Neuronal stem cell (in vitro differentiated cells): ENCODE measurements around the gene ACTL10.
A peak's percentile ranks its signal among the peaks of the same experiment; 100 is the strongest.

Experiments used
- DNase-seq: peaks from one replicate; pipeline ENCODE4 v3.0.0-alpha.2; 2013; ENCODE audit warnings: low spot score
- H2AFZ ChIP-seq: one replicate; pipeline ENCODE4 v1.6.1; 2013; ENCODE audit warnings: mild to moderate bottlenecking, low read length, inconsistent platforms
- H2AK5ac ChIP-seq: 2 replicates; pipeline ENCODE4 v1.6.1; 2013; ENCODE audit warnings: low read depth, mild to moderate bottlenecking, inconsistent platforms, low read length, moderate library complexity, mixed read lengths
- H2BK120ac ChIP-seq: 2 replicates; pipeline ENCODE4 v1.6.1; 2013; ENCODE audit warnings: low read depth, mild to moderate bottlenecking, inconsistent platforms, low read length, moderate library complexity, mixed read lengths
- H2BK12ac ChIP-seq: one replicate; pipeline ENCODE4 v1.6.1; 2013; ENCODE audit warnings: low read length, inconsistent platforms
- H2BK15ac ChIP-seq: 2 replicates; pipeline ENCODE4 v1.6.1; 2013; ENCODE audit warnings: mild to moderate bottlenecking, low read length, inconsistent platforms, mixed read lengths
- H2BK5ac ChIP-seq: one replicate; pipeline ENCODE4 v1.6.1; 2013; ENCODE audit warnings: inconsistent platforms, mild to moderate bottlenecking, low read length, moderate library complexity
- H3K14ac ChIP-seq: one replicate; pipeline ENCODE4 v1.6.1; 2013; ENCODE audit warnings: low read length, inconsistent platforms
- H3K18ac ChIP-seq: 2 replicates; pipeline ENCODE4 v1.6.1; 2013; ENCODE audit warnings: low read length, inconsistent platforms
- H3K23ac ChIP-seq: 2 replicates; pipeline ENCODE4 v1.6.1; 2013; ENCODE audit warnings: low read depth, mild to moderate bottlenecking, mixed read lengths, low read length, inconsistent platforms; ENCODE audit not compliant: poor library complexity
- H3K27ac ChIP-seq: replicated peaks from 3 replicates; pipeline ENCODE4 v1.5.1; 2013; ENCODE audit warnings: low read length, inconsistent platforms
- H3K27me3 ChIP-seq, 3 experiments: 2 replicates each; pipeline ENCODE4 v1.6.1; 2013; ENCODE audit warnings: low read length in 3 of 3, mild to moderate bottlenecking in 2 of 3, inconsistent platforms in 1 of 3, low read depth in 1 of 3, mixed read lengths in 1 of 3, moderate library complexity in 1 of 3; ENCODE audit not compliant: control insufficient read depth in 3 of 3, insufficient read depth in 3 of 3
- H3K36me3 ChIP-seq, 2 donors: replicated peaks in 1 of 2; 2 replicates each; pipeline ENCODE4 v1.6.1; 2013; ENCODE audit warnings: low read length in 2 of 2; ENCODE audit not compliant: control insufficient read depth in 2 of 2, insufficient read depth in 2 of 2
- H3K4ac ChIP-seq: 2 replicates; pipeline ENCODE4 v1.6.1; 2013; ENCODE audit warnings: inconsistent platforms, mild to moderate bottlenecking, low read length, moderate library complexity
- H3K4me1 ChIP-seq, 2 donors: 1 replicate in 1 of 2; 2 replicates in 1 of 2; pipeline ENCODE4 v1.6.1; 2013; ENCODE audit warnings: low read length in 2 of 2, low read depth in 1 of 2; ENCODE audit not compliant: control insufficient read depth in 2 of 2, insufficient read depth in 1 of 2
- H3K4me2 ChIP-seq: one replicate; pipeline ENCODE4 v1.6.1; 2013; ENCODE audit warnings: mild to moderate bottlenecking, low read length, inconsistent platforms; ENCODE audit not compliant: insufficient read depth, poor library complexity, severe bottlenecking
- H3K4me3 ChIP-seq, 2 donors: 2 replicates each; pipeline ENCODE4 v1.5.1; 2013; ENCODE audit warnings: low read length in 2 of 2, mild to moderate bottlenecking in 2 of 2, inconsistent platforms in 1 of 2, moderate library complexity in 1 of 2
- H3K79me1 ChIP-seq: one replicate; pipeline ENCODE4 v1.6.1; 2013; ENCODE audit warnings: low read depth, mild to moderate bottlenecking, inconsistent platforms, low read length, moderate library complexity
- H3K9ac ChIP-seq: one replicate; pipeline ENCODE4 v1.6.1; 2013; ENCODE audit warnings: mild to moderate bottlenecking, low read depth, low read length, inconsistent platforms; ENCODE audit not compliant: poor library complexity
- H3K9me3 ChIP-seq, 2 donors: replicated peaks in 1 of 2; 2 replicates each; pipeline versions ENCODE3 to v1.6.1; 2013; ENCODE audit warnings: low read length in 2 of 2, mild to moderate bottlenecking in 2 of 2, inconsistent platforms in 1 of 2, low read depth in 1 of 2, mixed read lengths in 1 of 2, moderate library complexity in 1 of 2; ENCODE audit not compliant: control insufficient read depth in 2 of 2, insufficient read depth in 1 of 2
- H4K8ac ChIP-seq: one replicate; pipeline ENCODE4 v1.6.1; 2013; ENCODE audit warnings: low read depth, mild to moderate bottlenecking, inconsistent platforms, low read length, moderate library complexity
- H4K91ac ChIP-seq: one replicate; pipeline ENCODE4 v1.6.1; 2013; ENCODE audit warnings: low read length, low read depth, mild to moderate bottlenecking, inconsistent platforms; ENCODE audit not compliant: poor library complexity
- WGBS, 2 donors: extraction: QIAGEN DNeasy Blood & Tissue Kit; methylation state at CpG; one replicate each; pipeline ENCODE4 v1.1.7; 2013; ENCODE audit warnings: missing lambda C conversion rate in 2 of 2, mixed read lengths in 1 of 2; ENCODE audit not compliant: insufficient read length in 2 of 2, insufficient replicate concordance in 1 of 2; ENCODE audit errors: extremely low coverage in 2 of 2; 5-methylcytosine and 5-hydroxymethylcytosine counted together

Gene ACTL10

GRCh38 chr20:33673114-33673409, 6.3 kb downstream of the ACTL10 start:
- Histone ChIP-seq H2BK5ac (peak overlapping the region; percentile 70), H4K91ac (no peak overlapping the region), H3K9ac (peak overlapping the region; percentile 93), H3K4ac (peak overlapping the region; percentile 30), H3K27ac (no peak overlapping the region), H3K4me1 (peaks cover 26 to 29% of the 10 kb centered on the region in 2 donors), H4K8ac (no peak overlapping the region), H2BK120ac (no peak overlapping the region), H3K4me2 (peak overlapping the region; percentile 94), H2BK15ac (peak overlapping the region; percentile 90), H3K23ac (no peak overlapping the region), H3K18ac (peak overlapping the region; percentile 93), H3K9me3 (peaks cover 0 to 4% of the 10 kb centered on the region in 2 donors), H3K36me3 (peaks cover 19 to 53% of the 10 kb centered on the region in 2 donors), H2AFZ (no peak overlapping the region), H2AK5ac (peak overlapping the region; percentile 98), H3K4me3 (peak overlapping the region; percentile 62 to 84), H3K14ac (no peak overlapping the region), H2BK12ac (no peak overlapping the region), H3K27me3 (no peaks in the 10 kb centered on the region), H3K79me1 (peaks cover 5% of the 10 kb centered on the region)
- no CpG with 5 or more reads among the region's 4 CpGs for WGBS, 2 donors
- no peak for DNase-seq

DNA sequence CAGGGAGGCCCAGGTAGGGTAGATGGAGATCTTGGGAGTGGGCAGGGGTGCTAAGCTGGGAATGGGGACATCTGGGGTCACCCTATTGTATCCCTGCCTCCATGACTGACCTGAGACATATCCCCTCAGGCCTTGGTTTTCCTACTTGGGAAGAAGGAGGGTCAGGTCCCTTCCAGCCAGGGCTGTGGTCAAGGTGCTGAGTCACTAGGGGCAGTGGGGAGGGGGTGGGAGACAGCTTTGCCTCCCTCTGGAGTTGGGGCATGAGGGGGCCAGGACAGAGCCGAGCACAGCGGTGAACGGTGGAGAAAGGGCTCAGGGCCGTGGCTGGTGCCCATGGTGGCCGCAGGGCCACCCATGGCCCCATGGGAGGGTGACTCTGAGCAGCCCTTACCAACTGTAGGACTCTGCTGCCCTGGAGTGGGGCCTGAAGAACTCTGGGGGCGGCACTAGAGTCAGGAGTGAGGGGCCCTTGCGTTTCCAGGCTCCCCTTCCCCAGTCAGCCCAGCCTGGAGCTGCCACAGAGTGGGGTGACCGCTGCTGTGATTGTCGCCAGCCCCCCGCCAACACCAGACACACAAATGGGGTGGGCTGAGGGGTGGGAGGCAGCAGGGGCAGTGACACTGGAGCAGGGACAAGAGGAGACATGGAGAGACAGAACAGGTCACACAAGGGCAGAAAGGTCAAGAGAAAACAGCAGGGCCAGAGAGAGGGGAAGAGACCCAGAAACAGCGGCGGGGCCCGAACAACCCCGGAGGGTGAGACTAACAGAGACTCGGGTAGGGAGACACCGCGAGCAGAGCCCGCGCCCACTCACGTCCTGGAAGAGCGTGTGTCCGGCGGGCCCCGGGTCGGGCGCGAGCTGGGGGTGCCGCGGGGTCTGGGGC, 6.9 kb downstream of the ACTL10 start:
- H3K4me1 ChIP-seq: peaks cover 26 to 29% of the 10 kb centered on the region in 2 donors
- peaks cover 23 to 53% of the 10 kb centered on the region in 2 donors for H3K36me3 ChIP-seq
- no CpG with 5 or more reads among the region's 29 CpGs for WGBS, 2 donors
- H3K14ac ChIP-seq: peak overlapping the region; percentile 63
- no peak overlapping the region for H2BK12ac ChIP-seq
- H3K79me1 ChIP-seq: peaks cover 5% of the 10 kb centered on the region
- no peak overlapping the region for H3K27ac ChIP-seq
- H2BK120ac ChIP-seq: no peak overlapping the region
- H4K8ac ChIP-seq: no peak overlapping the region
- H3K27me3 ChIP-seq: no peaks in the 10 kb centered on the region
- peak overlapping the region; percentile 70 for H2BK5ac ChIP-seq
- peak overlapping the region; percentile 98 for H2AK5ac ChIP-seq
- H3K9ac ChIP-seq: peak overlapping the region; percentile 93
- H3K23ac ChIP-seq: peak overlapping the region; percentile 44
- H2BK15ac ChIP-seq: peak overlapping the region; percentile 90
- peak overlapping the region; percentile 94 for H3K4me2 ChIP-seq
- H2AFZ ChIP-seq: peak overlapping the region; percentile 94
- H3K9me3 ChIP-seq: peaks cover 0 to 7% of the 10 kb centered on the region in 2 donors
- no peak for DNase-seq
- H3K18ac ChIP-seq: peak overlapping the region; percentile 93
- no peak overlapping the region for H4K91ac ChIP-seq
- peak overlapping the region; percentile 30 for H3K4ac ChIP-seq
- H3K4me3 ChIP-seq: peak overlapping the region; percentile 62 to 84

- H2AK5ac ChIP-seq: peak within 1 kb of the TSS; percentile 98
- no peak within 1 kb of the TSS for H2BK120ac ChIP-seq
- H3K18ac ChIP-seq: peak within 1 kb of the TSS; percentile 93
- H3K4ac ChIP-seq: peak within 1 kb of the TSS; percentile 30
- peaks cover 5% of the 10 kb centered on the region for H3K79me1 ChIP-seq
- peak within 1 kb of the TSS; percentile 62 to 84 for H3K4me3 ChIP-seq
- H4K91ac ChIP-seq: no peak within 1 kb of the TSS
- no peak within 1 kb of the TSS for H3K27ac ChIP-seq
- H3K36me3 ChIP-seq: peaks cover 27 to 54% of the 10 kb centered on the region in 2 donors
- H2BK15ac ChIP-seq: peak within 1 kb of the TSS; percentile 90
- H3K14ac ChIP-seq: peak within 1 kb of the TSS; percentile 100
- H3K4me2 ChIP-seq: peak within 1 kb of the TSS; percentile 94
- H3K9me3 ChIP-seq: peaks cover 0 to 7% of the 10 kb centered on the region in 2 donors
- peak within 1 kb of the TSS; percentile 94 for H2AFZ ChIP-seq
- H2BK12ac ChIP-seq: no peak within 1 kb of the TSS
- H3K9ac ChIP-seq: peak within 1 kb of the TSS; percentile 93
- peak within 1 kb of the TSS; percentile 70 for H2BK5ac ChIP-seq
- H3K4me1 ChIP-seq: peaks cover 26 to 29% of the 10 kb centered on the region in 2 donors
- no CpG with 5 or more reads among the region's 73 CpGs for WGBS, 2 donors
- no peak within 1 kb of the TSS for H4K8ac ChIP-seq
- DNase-seq: peak; percentile 80
- H3K27me3 ChIP-seq: no peaks in the 10 kb centered on the region
- H3K23ac ChIP-seq: peak within 1 kb of the TSS; percentile 44
These were observed 7.8 kb downstream of the ACTL10 start, which contains the start of gene NECAB3 for GRCh38 chr20:33674294-33675135. NECAB3 (minus strand) TSS chr20:33674428; CDS start chr20:33674352, 76 bp downstream.
